GM23338 (cell line): Measurements from ENCODE around the gene TMEM98. TPM values are rescaled to one million over a fixed set of nuclear protein-coding genes. Genes with fewer than 3 reads are reported as not detected.

ENCODE experiments used
- ATAC-seq: fragments of 200-7000 bp; cut with Tn5 transposase; 3 replicates; pipeline ENCODE4 v1.9.1; 2020
- DNase-seq: peaks from one replicate; pipeline ENCODE4 v3.0.0-alpha.2; 2015; ENCODE audit warnings: low spot score
- H2AFZ ChIP-seq: fragments of 200-600 bp; sonication (generic); 2 replicates; pipeline ENCODE4 v1.8.0; 2016; ENCODE audit warnings: antibody characterized with exemption, mild to moderate bottlenecking, moderate library complexity
- H3F3A ChIP-seq: fragments of 200-600 bp; sonication (generic); replicated peaks from 2 replicates; pipeline ENCODE4 v1.8.0; 2017; ENCODE audit warnings: antibody characterized with exemption, mixed run types, low read depth
- H3K27ac ChIP-seq: fragments of 200-600 bp; sonication (generic); 2 replicates; pipeline ENCODE4 v1.6.1; 2016; ENCODE audit warnings: low read depth
- H3K27me3 ChIP-seq: fragments of 200-600 bp; sonication (generic); 2 replicates; pipeline ENCODE4 v1.8.0; 2016; ENCODE audit warnings: mild to moderate bottlenecking, mixed run types, moderate library complexity; ENCODE audit not compliant: insufficient read depth
- H3K36me3 ChIP-seq: fragments of 200-600 bp; sonication (generic); 2 replicates; pipeline ENCODE4 v1.8.0; 2016; ENCODE audit warnings: mild to moderate bottlenecking; ENCODE audit not compliant: insufficient read depth
- H3K4me1 ChIP-seq: fragments of 200-600 bp; sonication (generic); 2 replicates; pipeline ENCODE4 v1.8.0; 2016; ENCODE audit warnings: mild to moderate bottlenecking, moderate library complexity; ENCODE audit not compliant: insufficient read depth
- H3K4me2 ChIP-seq: fragments of 200-600 bp; sonication (generic); 2 replicates; pipeline ENCODE4 v1.7.1; 2017; ENCODE audit warnings: mixed run types
- H3K4me3 ChIP-seq: fragments of 200-600 bp; sonication (generic); 2 replicates; pipeline ENCODE4 v1.6.1; 2016; ENCODE audit warnings: mixed run types
- H3K79me2 ChIP-seq: fragments of 200-600 bp; sonication (generic); replicated peaks from 2 replicates; pipeline ENCODE4 v1.8.0; 2017; ENCODE audit warnings: mild to moderate bottlenecking; ENCODE audit not compliant: insufficient read depth
- H3K9me2 ChIP-seq: fragments of 200-600 bp; sonication (generic); 2 replicates; pipeline ENCODE4 v1.8.0; 2017; ENCODE audit not compliant: insufficient read depth
- H4K20me1 ChIP-seq: fragments of 200-600 bp; sonication (generic); replicated peaks from 2 replicates; pipeline ENCODE4 v1.8.0; 2017; ENCODE audit warnings: mild to moderate bottlenecking; ENCODE audit not compliant: insufficient read depth
- H3K27ac Mint-ChIP-seq: 2 replicates; pipeline ENCODE4 v1.8.0; 2020; ENCODE audit warnings: inconsistent platforms, mild to moderate bottlenecking, moderate library complexity, mixed read lengths
- H3K27me3 Mint-ChIP-seq: 3 replicates; pipeline ENCODE4 v1.8.0; 2022; ENCODE audit warnings: low read depth, mild to moderate bottlenecking, moderate library complexity, mixed read lengths, inconsistent platforms; ENCODE audit not compliant: insufficient read depth, poor library complexity
- H3K36me3 Mint-ChIP-seq: 3 replicates; pipeline ENCODE4 v1.8.0; 2021; ENCODE audit warnings: low read depth, mild to moderate bottlenecking, inconsistent platforms, moderate library complexity, mixed read lengths
- H3K4me1 Mint-ChIP-seq: 3 replicates; pipeline ENCODE4 v1.8.0; 2020; ENCODE audit warnings: mild to moderate bottlenecking, inconsistent platforms, mixed read lengths
- H3K4me3 Mint-ChIP-seq: 3 replicates; pipeline ENCODE4 v1.8.0; 2021; ENCODE audit warnings: moderate library complexity, mild to moderate bottlenecking, inconsistent platforms, mixed read lengths
- H3K9me3 Mint-ChIP-seq: 3 replicates; pipeline ENCODE4 v1.8.0; 2020; ENCODE audit warnings: moderate library complexity, mild to moderate bottlenecking, inconsistent platforms, mixed read lengths
- CTCF ChIP-seq, 2 experiments: fragments of 200-600 bp in 1 of 2; sonication (generic) in 1 of 2; conservative IDR thresholded peaks; 2 replicates each; pipeline versions ENCODE4 v1.5.1 to v1.6.1; 2016 to 2017; ENCODE audit warnings: antibody characterized with exemption in 2 of 2, low read depth in 2 of 2, mild to moderate bottlenecking in 2 of 2, moderate library complexity in 1 of 2
- POLR2AphosphoS5 ChIP-seq: IDR thresholded peaks from 2 replicates; pipeline ENCODE4 v1.6.1; 2016; ENCODE audit warnings: antibody characterized with exemption, low read depth
- REST ChIP-seq: IDR thresholded peaks from one replicate; pipeline ENCODE4 v1.6.1; 2018; ENCODE audit warnings: antibody characterized with exemption; ENCODE audit not compliant: unreplicated experiment
- ZNF462 ChIP-seq: fragments of 250-450 bp; sonication (Bioruptor Pico); IDR thresholded peaks from 2 replicates; pipeline ENCODE4 v1.5.0; 2020; ENCODE audit warnings: mild to moderate bottlenecking, moderate library complexity
- polyA plus RNA-seq: library from polyadenylated mRNA; unstranded; fragments of >200 nt; fragmentation: Nextera tagmentation; extraction: Ambion mirVana; gene quantifications from 2 replicates; pipeline ENCODE4 v1.2.1, GENCODE V29; 2016
- total RNA-seq: library from RNA; depleted of rRNA; stranded (reverse); fragments of >200 nt; shearing (Covaris generic); gene quantifications from 2 replicates; pipeline ENCODE4 v1.2.3, GENCODE V29; 2014

The TMEM98 gene
- total and polyA plus RNA-seq, 2 experiments from 2014 or later: 60.4 to 94.8 TPM

DNA sequence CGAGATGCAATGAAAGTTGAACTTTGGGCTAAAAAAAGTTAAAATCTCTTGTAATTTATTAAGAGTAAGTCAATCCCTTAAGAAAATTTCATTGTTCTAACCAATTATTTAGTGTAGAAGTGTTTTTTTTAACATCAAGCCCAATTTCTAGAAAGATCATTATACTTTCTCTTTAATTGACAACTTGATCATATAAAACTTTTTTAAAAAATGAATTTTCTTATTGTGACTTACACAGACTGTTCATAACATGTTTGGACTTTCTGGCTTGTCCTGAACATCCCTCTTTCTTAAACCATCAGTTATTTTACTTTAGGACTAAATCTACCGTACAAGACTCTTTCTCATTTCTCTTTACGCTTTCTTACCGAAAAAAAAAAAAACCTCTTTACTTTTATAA lies 26.2 kb upstream of the TMEM98 start (continued):
- TF ChIP-seq ZNF462 (CRISPR knock-in tag) (no peak), POLR2AphosphoS5 (no peak)

DNA sequence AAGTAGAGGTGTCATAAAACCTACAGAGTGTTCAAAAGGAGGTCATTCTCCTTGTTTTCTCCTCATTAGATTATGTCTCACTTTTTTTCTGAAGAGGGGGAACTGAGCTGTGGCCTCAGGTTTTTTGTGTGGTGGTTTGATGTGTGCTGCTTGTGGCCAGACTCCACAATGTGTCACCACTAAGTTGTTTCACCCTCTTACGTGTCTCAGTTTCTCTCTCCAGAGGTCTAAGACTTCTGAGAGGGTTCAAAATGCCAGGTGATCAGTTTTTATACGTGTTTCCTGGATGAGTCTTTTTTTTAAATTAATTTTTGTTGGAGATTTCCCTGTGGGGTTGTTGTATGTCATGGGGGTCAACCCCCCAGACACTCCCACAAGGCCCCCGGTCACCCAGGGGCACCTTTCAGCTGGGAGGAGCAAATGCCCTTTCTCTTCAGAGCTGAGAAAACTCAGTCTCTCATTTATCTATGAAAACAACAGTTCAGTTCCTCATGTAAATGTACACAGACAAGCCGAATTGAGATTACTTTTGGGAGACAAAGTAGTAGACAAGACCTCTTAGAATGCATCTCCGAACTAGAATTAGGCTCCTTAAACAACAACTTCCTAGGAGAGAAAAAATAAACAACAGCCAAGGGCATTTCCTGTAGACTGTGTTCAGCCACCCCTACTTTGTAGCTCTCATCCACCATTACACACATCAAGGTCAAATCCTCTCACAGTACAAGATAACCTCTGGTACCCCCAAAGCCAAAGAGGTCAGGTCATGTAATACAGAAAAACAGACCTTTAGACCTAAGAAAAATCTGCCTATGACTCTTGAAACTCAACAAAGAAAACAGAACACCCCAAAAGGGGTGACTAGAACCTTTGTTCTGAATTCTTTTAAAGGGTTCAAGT lies 23.9 kb upstream of the TMEM98 start:
- ATAC-seq (no peak), DNase-seq (no peak)
- 0 out of 2 replicates have a peak, but pooled peaks cover 4% of the 10 kb centered on the region for H3K4me1 ChIP-seq
- H3K27me3 ChIP-seq: no peaks in the 10 kb centered on the region
- H3K9me3 Mint-ChIP-seq: peaks cover 13% of the 10 kb centered on the region
- no peaks in the 10 kb centered on the region; the same call in 2 of the 3 replicates for H3K4me1 Mint-ChIP-seq
- H3K4me3 Mint-ChIP-seq: no peak overlapping the region
- no peaks in the 10 kb centered on the region for H3F3A ChIP-seq
- H3K9me2 ChIP-seq: no peaks in the 10 kb centered on the region
- H3K36me3 Mint-ChIP-seq: peaks cover 4% of the 10 kb centered on the region; the same call in 1 of the 3 replicates
- no peaks in the 10 kb centered on the region for H3K79me2 ChIP-seq
- peaks cover 2% of the 10 kb centered on the region for H3K27me3 Mint-ChIP-seq
- no peak overlapping the region for H3K4me3 ChIP-seq
- no peaks in the 10 kb centered on the region for H4K20me1 ChIP-seq
- no peaks in the 10 kb centered on the region for H3K36me3 ChIP-seq
- H3K27ac Mint-ChIP-seq: no peak overlapping the region
- TF ChIP-seq CTCF (conservative IDR thresholded peaks at IDR 0.05; ENCODE audit: low read depth in 2 of 2) (no peak), POLR2AphosphoS5 (no peak), REST (no peak)
- H2AFZ ChIP-seq: peak overlapping the region; percentile 72; the same call in 1 of the 2 replicates
- no peak overlapping the region for H3K4me2 ChIP-seq
- H3K27ac ChIP-seq: no peak overlapping the region
